ENCODE measurements around the gene MRTO4. TPM values are rescaled to one million over a fixed set of nuclear protein-coding genes. Genes with fewer than 3 reads are reported as not detected.

Gene MRTO4
- total RNA-seq, 1 experiment from 2014 or later = 79.3 TPM

DNA sequence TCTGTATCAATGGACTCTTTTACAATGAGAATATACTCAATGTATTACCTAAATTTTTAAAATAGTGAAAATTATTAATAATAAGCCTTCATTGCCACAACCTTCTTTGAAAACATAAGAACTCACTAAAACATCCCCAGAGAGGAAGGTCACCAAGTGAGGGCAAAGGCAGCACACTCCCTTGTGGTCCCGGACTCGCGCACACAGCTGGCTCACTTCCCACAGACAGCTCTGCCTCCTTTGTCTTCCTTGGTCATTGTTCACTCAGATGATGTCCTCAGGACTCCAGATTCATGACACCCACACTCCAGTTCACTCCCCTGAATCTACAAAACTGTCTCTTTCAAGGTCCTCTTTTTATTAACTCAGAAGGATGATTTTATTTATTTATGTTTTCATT, 22.4 kb upstream of the MRTO4 start:
- Histone ChIP-seq H3K27me3 (ENCODE audit: insufficient read depth, low read length) (no peaks in the 10 kb centered on the region), H4K20me1 (ENCODE audit: insufficient read depth) (no peaks in the 10 kb centered on the region; the same call in 1 of the 2 replicates), H3K36me3 (ENCODE audit: control insufficient read depth in 1 of 2, insufficient read depth in 2 of 2, low read length in 2 of 2) (peaks cover 51 to 66% of the 10 kb centered on the region in 2 experiments), H3K9me2 (ENCODE audit: insufficient read depth) (no peaks in the 10 kb centered on the region), H2AFZ (ENCODE audit: low read depth, low read length, poor library complexity, severe bottlenecking) (no peak overlapping the region), H3K4me3 (replicated peaks in 1 of 2; ENCODE audit: low read depth in 1 of 2, low read length in 2 of 2) (no peak overlapping the region), H3K27ac (ENCODE audit: low read depth, low read length) (no peak overlapping the region), H3K79me2 (ENCODE audit: insufficient read depth, low read length) (peaks cover 5% of the 10 kb centered on the region; the same call in 1 of the 2 replicates), H3K9ac (ENCODE audit: low read length) (no peak overlapping the region), H3K9me3 (ENCODE audit: control insufficient read depth in 1 of 2, insufficient read depth in 1 of 2, low read depth in 1 of 2, low read length in 2 of 2) (no peaks in the 10 kb centered on the region), H3K4me1 (ENCODE audit: control insufficient read depth in 1 of 2, insufficient read depth in 2 of 2, low read length in 2 of 2) (no peaks in the 10 kb centered on the region), H3K4me2 (ENCODE audit: low read length) (no peak overlapping the region)
- no peak for DNase-seq (ENCODE audit: low read depth, low spot score)
- CTCF ChIA-PET = interaction anchor here (0.6 kb wide), 1 partner anchor 673 kb away, joined by 3 read pairs; no protein-coding TSS in a partner anchor
- TF ChIP-seq EZH2 (IDR thresholded peaks at IDR 0.05) = no peak
- no peak for TF ChIP-seq FOSL1 (IDR thresholded peaks at IDR 0.05; ENCODE audit: low read depth)
- no peak for TF ChIP-seq YY1 (IDR thresholded peaks at IDR 0.05; ENCODE audit: extremely low read depth, insufficient replicate concordance, low read depth, low read length)
- TF ChIP-seq TCF7L2 (IDR thresholded peaks at IDR 0.05; ENCODE audit: borderline replicate concordance, extremely low read depth, insufficient read depth, insufficient read length) = no peak
- TF ChIP-seq ELF1 (IDR thresholded peaks at IDR 0.05; ENCODE audit: borderline replicate concordance, low read depth) = no peak
- no peak for TF ChIP-seq SRF (IDR thresholded peaks at IDR 0.05; ENCODE audit: low read depth)
- no peak for TF ChIP-seq POLR2A (IDR thresholded peaks at IDR 0.05; ENCODE audit: borderline replicate concordance, extremely low read depth, insufficient read depth, insufficient read length)
- no peak for TF ChIP-seq ZNF274 (IDR thresholded peaks at IDR 0.05; ENCODE audit: low read depth, low read length)
- TF ChIP-seq ATF3 (IDR thresholded peaks at IDR 0.05) = no peak
- no peak for TF ChIP-seq JUND (IDR thresholded peaks at IDR 0.05)
- no peak for TF ChIP-seq CEBPB (IDR thresholded peaks at IDR 0.05; ENCODE audit: low read depth)
- TF ChIP-seq EZH2phosphoT487 (IDR thresholded peaks at IDR 0.05; ENCODE audit: borderline replicate concordance) = no peak
- TF ChIP-seq ZFX (IDR thresholded peaks at IDR 0.05) = no peak
- no peak for TF ChIP-seq POLR2AphosphoS5 (IDR thresholded peaks at IDR 0.05; ENCODE audit: low read depth, low read length)
- TF ChIP-seq, protein P1, sequence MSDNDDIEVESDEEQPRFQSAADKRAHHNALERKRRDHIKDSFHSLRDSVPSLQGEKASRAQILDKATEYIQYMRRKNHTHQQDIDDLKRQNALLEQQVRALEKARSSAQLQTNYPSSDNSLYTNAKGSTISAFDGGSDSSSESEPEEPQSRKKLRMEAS (IDR thresholded peaks at IDR 0.05) = no peak
- no peak for TF ChIP-seq RAD21 (IDR thresholded peaks at IDR 0.05; ENCODE audit: low read depth)
- intact Hi-C loops (cut with micrococcal nuclease) = no loop called here
- no TSS peak for BruUV-seq (replicated peaks)
- ATAC-seq = no peak
- RAD21 ChIA-PET (ENCODE audit: low non-redundant PET in 1 of 2, low total read pairs in 2 of 2, uncharacterized antibody in 2 of 2, unreplicated experiment in 2 of 2) = no interaction called here
- POLR2A ChIA-PET = no interaction called here
